ENCODE measurements around the gene AMOTL2.

DNA sequence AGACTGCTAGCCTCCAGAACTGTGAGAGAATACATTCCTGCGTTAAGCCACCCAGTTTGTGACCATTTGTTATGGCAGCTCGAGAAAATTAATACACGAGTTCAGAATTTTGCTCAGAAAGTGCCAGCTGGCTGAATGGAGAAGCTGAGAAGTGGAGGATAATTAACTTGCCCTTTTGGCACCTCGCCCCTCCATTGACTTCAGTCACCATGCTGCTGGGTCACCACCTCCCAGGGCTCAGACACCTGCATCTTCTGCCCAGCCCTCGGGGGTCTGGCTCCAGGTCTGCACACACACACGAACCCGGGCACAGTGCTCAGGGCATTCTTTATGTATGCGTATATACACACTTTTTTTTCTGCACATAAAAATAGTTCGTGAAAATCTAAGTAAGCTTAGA lies 32.0 kb downstream of the AMOTL2 start:
- TF ChIP-seq EZH2 (IDR thresholded peaks at IDR 0.05; ENCODE audit: borderline replicate concordance) (no peak), EZH2phosphoT487 (IDR thresholded peaks at IDR 0.05; ENCODE audit: low read depth, severe bottlenecking, unreplicated experiment) (no peak)
- TF ChIP-seq, protein P1, sequence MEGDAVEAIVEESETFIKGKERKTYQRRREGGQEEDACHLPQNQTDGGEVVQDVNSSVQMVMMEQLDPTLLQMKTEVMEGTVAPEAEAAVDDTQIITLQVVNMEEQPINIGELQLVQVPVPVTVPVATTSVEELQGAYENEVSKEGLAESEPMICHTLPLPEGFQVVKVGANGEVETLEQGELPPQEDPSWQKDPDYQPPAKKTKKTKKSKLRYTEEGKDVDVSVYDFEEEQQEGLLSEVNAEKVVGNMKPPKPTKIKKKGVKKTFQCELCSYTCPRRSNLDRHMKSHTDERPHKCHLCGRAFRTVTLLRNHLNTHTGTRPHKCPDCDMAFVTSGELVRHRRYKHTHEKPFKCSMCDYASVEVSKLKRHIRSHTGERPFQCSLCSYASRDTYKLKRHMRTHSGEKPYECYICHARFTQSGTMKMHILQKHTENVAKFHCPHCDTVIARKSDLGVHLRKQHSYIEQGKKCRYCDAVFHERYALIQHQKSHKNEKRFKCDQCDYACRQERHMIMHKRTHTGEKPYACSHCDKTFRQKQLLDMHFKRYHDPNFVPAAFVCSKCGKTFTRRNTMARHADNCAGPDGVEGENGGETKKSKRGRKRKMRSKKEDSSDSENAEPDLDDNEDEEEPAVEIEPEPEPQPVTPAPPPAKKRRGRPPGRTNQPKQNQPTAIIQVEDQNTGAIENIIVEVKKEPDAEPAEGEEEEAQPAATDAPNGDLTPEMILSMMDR (IDR thresholded peaks at IDR 0.05; ENCODE audit: poor library complexity), result no peak

All from hepatocyte (in vitro differentiated cells).